ENCODE measurements around the gene MCTP2. TPM values are rescaled to one million over a fixed set of nuclear protein-coding genes. Genes with fewer than 3 reads are reported as not detected.

MCTP2 gene
- total and polyA plus RNA-seq, 2 of the 13 experiments (the other 11 are each of a cell fraction or from before 2014, with no cell fraction given), result 5.1 to 8.6 TPM

DNA sequence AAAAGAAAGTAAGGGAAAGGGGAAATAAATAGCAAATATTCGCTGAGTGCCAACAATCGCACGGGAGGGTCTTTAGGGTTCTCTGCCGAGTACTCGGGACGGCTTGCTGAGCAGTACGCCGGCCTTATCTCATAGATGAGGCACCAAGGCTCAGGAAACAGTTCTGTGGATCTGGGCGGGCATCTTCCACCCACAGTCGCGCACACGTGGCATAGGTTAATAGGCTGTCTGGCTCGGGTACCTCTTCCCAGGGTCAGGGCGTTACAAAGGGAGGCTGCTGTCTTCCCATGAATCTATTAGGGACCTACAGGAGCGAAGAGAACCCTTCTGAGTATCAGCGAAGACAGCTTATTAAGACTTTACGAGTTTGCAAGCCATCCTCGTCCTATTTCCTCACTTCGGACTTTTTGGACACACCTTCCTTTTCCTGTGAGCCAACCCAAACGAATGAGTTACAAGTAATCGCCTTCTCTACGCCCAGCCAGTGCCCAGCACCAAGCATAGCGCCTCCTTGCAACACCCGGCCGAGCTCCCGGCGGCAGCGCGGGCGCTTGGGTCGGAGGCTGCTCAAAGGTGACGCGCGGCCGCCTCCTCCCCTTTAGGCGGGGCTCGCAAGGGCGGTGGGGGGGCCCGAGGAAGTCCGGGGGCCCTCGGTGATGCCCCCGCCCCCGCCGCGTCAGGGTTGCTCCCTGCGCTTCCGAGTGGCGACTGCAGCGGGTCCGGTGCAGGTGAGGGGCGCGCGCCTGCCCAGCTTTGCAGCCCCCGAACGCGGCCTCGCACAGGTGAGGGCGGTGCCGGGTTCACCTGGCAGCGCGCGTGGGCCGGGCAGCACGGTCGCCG is at the start of gene MCTP2 (continued):
- TF ChIP-seq ZNF446 (CRISPR knock-in tag; IDR thresholded peaks at IDR 0.05) (no peak), ZNF674 (CRISPR knock-in tag; IDR thresholded peaks at IDR 0.05; ENCODE audit: low read depth) (no peak), ZBTB7B (CRISPR knock-in tag; IDR thresholded peaks at IDR 0.05) (peak; percentile 42; the same call in 1 of the 2 replicates), SP4 (CRISPR knock-in tag; IDR thresholded peaks at IDR 0.05) (0 out of 2 replicates have a peak, but pooled peaks have one; percentile 44), HNF4G (IDR thresholded peaks at IDR 0.05; ENCODE audit: borderline replicate concordance, low read depth, low read length) (no peak), HNF4G (CRISPR knock-in tag; IDR thresholded peaks at IDR 0.05; ENCODE audit: borderline replicate concordance, low read depth) (no peak), KDM2A (CRISPR knock-in tag; IDR thresholded peaks at IDR 0.05; ENCODE audit: borderline replicate concordance, low read depth) (peak; percentile 45), ZNF44 (CRISPR knock-in tag; IDR thresholded peaks at IDR 0.05) (no peak), HHEX (CRISPR knock-in tag; IDR thresholded peaks at IDR 0.05) (no peak), ZNF101 (CRISPR knock-in tag; IDR thresholded peaks at IDR 0.05; ENCODE audit: borderline replicate concordance, low read depth) (no peak), SPEN (CRISPR knock-in tag; IDR thresholded peaks at IDR 0.05; ENCODE audit: low read depth) (no peak), ZNF468 (CRISPR knock-in tag; IDR thresholded peaks at IDR 0.05) (no peak), SRY (CRISPR knock-in tag; IDR thresholded peaks at IDR 0.05) (no peak), ZNF720 (CRISPR knock-in tag; IDR thresholded peaks at IDR 0.05) (no peak), POLR2AphosphoS2 (IDR thresholded peaks at IDR 0.05; ENCODE audit: low read depth, low read length) (no peak), SUZ12 (IDR thresholded peaks at IDR 0.05; ENCODE audit: low read depth, low read length) (no peak), RBM39 (IDR thresholded peaks at IDR 0.05; ENCODE audit: low read depth, low read length, poor library complexity, severe bottlenecking) (no peak), ZNF569 (CRISPR knock-in tag; IDR thresholded peaks at IDR 0.05; ENCODE audit: borderline replicate concordance) (no peak), ZNF768 (CRISPR knock-in tag; IDR thresholded peaks at IDR 0.05) (no peak), TEAD3 (CRISPR knock-in tag; optimal IDR thresholded peaks at IDR 0.05; ENCODE audit: borderline replicate concordance) (no peak), SRSF1 (optimal IDR thresholded peaks at IDR 0.05; ENCODE audit: low read depth, low read length) (peak; percentile 72), SCMH1 (CRISPR knock-in tag; IDR thresholded peaks at IDR 0.05; ENCODE audit: borderline replicate concordance) (no peak), FOXA1 (IDR thresholded peaks at IDR 0.05) (no peak), FOXA1 (CRISPR knock-in tag; IDR thresholded peaks at IDR 0.05) (no peak), ZNF597 (CRISPR knock-in tag; IDR thresholded peaks at IDR 0.05) (no peak), FOXJ3 (CRISPR knock-in tag; IDR thresholded peaks at IDR 0.05; ENCODE audit: borderline replicate concordance) (no peak), SRSF9 (IDR thresholded peaks at IDR 0.05; ENCODE audit: borderline replicate concordance, insufficient read depth, low read depth, low read length, poor library complexity, severe bottlenecking) (no peak), ZEB1 (IDR thresholded peaks at IDR 0.05; ENCODE audit: insufficient replicate concordance, low read depth) (peak; percentile 98)
- TF ChIP-seq, protein P1, sequence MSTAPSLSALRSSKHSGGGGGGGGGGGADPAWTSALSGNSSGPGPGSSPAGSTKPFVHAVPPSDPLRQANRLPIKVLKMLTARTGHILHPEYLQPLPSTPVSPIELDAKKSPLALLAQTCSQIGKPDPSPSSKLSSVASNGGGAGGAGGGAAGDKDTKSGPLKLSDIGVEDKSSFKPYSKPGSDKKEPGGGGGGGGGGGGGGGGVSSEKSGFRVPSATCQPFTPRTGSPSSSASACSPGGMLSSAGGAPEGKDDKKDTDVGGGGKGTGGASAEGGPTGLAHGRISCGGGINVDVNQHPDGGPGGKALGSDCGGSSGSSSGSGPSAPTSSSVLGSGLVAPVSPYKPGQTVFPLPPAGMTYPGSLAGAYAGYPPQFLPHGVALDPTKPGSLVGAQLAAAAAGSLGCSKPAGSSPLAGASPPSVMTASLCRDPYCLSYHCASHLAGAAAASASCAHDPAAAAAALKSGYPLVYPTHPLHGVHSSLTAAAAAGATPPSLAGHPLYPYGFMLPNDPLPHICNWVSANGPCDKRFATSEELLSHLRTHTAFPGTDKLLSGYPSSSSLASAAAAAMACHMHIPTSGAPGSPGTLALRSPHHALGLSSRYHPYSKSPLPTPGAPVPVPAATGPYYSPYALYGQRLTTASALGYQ (CRISPR knock-in tag; IDR thresholded peaks at IDR 0.05), result no peak

Measured in HepG2 (cell line).